ENCODE measurements around the gene CYTH4. TPM values are rescaled to one million over a fixed set of nuclear protein-coding genes. Genes with fewer than 3 reads are reported as not detected.

The CYTH4 gene
- polyA plus RNA-seq, 2 of the 4 experiments (the other 2 are of a cell fraction): 0.05 to 0.10 TPM

GRCh38 chr22:37352481-37352880 is 70.2 kb downstream of the CYTH4 start:
- no peak overlapping the region for H3K4me3 ChIP-seq
- H3K4me1 ChIP-seq: no peaks in the 10 kb centered on the region
- H3K4me2 ChIP-seq: no peak overlapping the region
- no peak for DNase-seq (ENCODE audit: low read depth in 1 of 2, low spot score in 1 of 2)
- no peak for FAIRE-seq
- ChIA-PET POLR2A (no interaction called here), CTCF (interaction anchor here (1.4 kb wide), 1 partner anchor 76 kb away, joined by 7 read pairs; no protein-coding TSS in a partner anchor)
- WGBS (ENCODE audit: missing lambda C conversion rate): 83% methylated on average over 7 of the region's 7 CpGs
- TF ChIP-seq FOSB (CRISPR knock-in tag; IDR thresholded peaks at IDR 0.05) (no peak), CHD2 (IDR thresholded peaks at IDR 0.05; ENCODE audit: low read length, partially characterized antibody) (no peak), MAX (IDR thresholded peaks at IDR 0.05) (no peak), HEYL (CRISPR knock-in tag; IDR thresholded peaks at IDR 0.05) (no peak), FOXS1 (CRISPR knock-in tag; IDR thresholded peaks at IDR 0.05) (no peak), MAFK (IDR thresholded peaks at IDR 0.05; ENCODE audit: partially characterized antibody) (no peak), MAZ (IDR thresholded peaks at IDR 0.05; ENCODE audit: borderline replicate concordance, low read depth, low read length) (no peak), E2F6 (IDR thresholded peaks at IDR 0.05; ENCODE audit: borderline replicate concordance, low read depth) (no peak)
- TF ChIP-seq, protein P1, sequence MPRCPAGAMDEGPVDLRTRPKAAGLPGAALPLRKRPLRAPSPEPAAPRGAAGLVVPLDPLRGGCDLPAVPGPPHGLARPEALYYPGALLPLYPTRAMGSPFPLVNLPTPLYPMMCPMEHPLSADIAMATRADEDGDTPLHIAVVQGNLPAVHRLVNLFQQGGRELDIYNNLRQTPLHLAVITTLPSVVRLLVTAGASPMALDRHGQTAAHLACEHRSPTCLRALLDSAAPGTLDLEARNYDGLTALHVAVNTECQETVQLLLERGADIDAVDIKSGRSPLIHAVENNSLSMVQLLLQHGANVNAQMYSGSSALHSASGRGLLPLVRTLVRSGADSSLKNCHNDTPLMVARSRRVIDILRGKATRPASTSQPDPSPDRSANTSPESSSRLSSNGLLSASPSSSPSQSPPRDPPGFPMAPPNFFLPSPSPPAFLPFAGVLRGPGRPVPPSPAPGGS (IDR thresholded peaks at IDR 0.05): no peak
- no peak for ATAC-seq
- no peaks in the 10 kb centered on the region for H3K9me3 ChIP-seq
- no peak overlapping the region for H3K27ac ChIP-seq

- no peak for ATAC-seq
Observed at GRCh38 chr22:37353839-37354238, 71.5 kb downstream of the CYTH4 start.

GRCh38 chr22:37354261-37354660 is 72.0 kb downstream of the CYTH4 start:
- no peak for FAIRE-seq
- no peaks in the 10 kb centered on the region for H3K9me3 ChIP-seq
- no peak for ATAC-seq
- H3K27ac ChIP-seq: no peak overlapping the region
- no peak for DNase-seq (ENCODE audit: low read depth in 1 of 2, low spot score in 1 of 2)
- no peak overlapping the region for H3K4me3 ChIP-seq
- H3K4me1 ChIP-seq: no peaks in the 10 kb centered on the region
- ChIA-PET POLR2A (no interaction called here), CTCF (no interaction called here)
- 70% methylated on average over 4 of the region's 4 CpGs for WGBS (ENCODE audit: missing lambda C conversion rate)
- H3K4me2 ChIP-seq: no peak overlapping the region
- TF ChIP-seq ZFP36 (IDR thresholded peaks at IDR 0.05; ENCODE audit: borderline replicate concordance, partially characterized antibody) (no peak), CTCF (IDR thresholded peaks at IDR 0.05) (no peak), EHMT2 (IDR thresholded peaks at IDR 0.05; ENCODE audit: low read depth) (no peak), CEBPB (IDR thresholded peaks at IDR 0.05) (no peak), POLR2AphosphoS2 (conservative IDR thresholded peaks at IDR 0.05; ENCODE audit: low read length) (no peak), EP300 (IDR thresholded peaks at IDR 0.05) (no peak), NPAS2 (CRISPR knock-in tag; IDR thresholded peaks at IDR 0.05; ENCODE audit: borderline replicate concordance) (no peak), PBX3 (IDR thresholded peaks at IDR 0.05) (no peak), SMC3 (IDR thresholded peaks at IDR 0.05) (no peak), MAX (IDR thresholded peaks at IDR 0.05) (no peak), USF2 (IDR thresholded peaks at IDR 0.05) (no peak), TP53 (CRISPR knock-in tag; IDR thresholded peaks at IDR 0.05) (no peak), KDM1A (IDR thresholded peaks at IDR 0.05; ENCODE audit: low read depth) (no peak), BHLHE40 (IDR thresholded peaks at IDR 0.05; ENCODE audit: low read depth, low read length) (no peak), RCOR1 (IDR thresholded peaks at IDR 0.05; ENCODE audit: low read depth, low read length) (no peak), PHF8 (IDR thresholded peaks at IDR 0.05; ENCODE audit: borderline replicate concordance, low read depth) (no peak)

More at GRCh38 chr22:37353839-37354238, 71.5 kb downstream of the CYTH4 start:
- no peak for DNase-seq (ENCODE audit: low read depth in 1 of 2, low spot score in 1 of 2)
- no peak for FAIRE-seq
- 73% methylated on average over 16 of the region's 16 CpGs for WGBS (ENCODE audit: missing lambda C conversion rate)
- no peak overlapping the region for H3K4me2 ChIP-seq
- no peaks in the 10 kb centered on the region for H3K9me3 ChIP-seq
- ChIA-PET POLR2A (no interaction called here), CTCF (no interaction called here)
- no peak overlapping the region for H3K27ac ChIP-seq
- TF ChIP-seq POLR2A (IDR thresholded peaks at IDR 0.05; ENCODE audit: low read length) (no peak), MAFK (IDR thresholded peaks at IDR 0.05; ENCODE audit: partially characterized antibody) (no peak), POLR2AphosphoS2 (conservative IDR thresholded peaks at IDR 0.05; ENCODE audit: low read length) (no peak), ATOH8 (CRISPR knock-in tag; IDR thresholded peaks at IDR 0.05; ENCODE audit: low read depth) (no peak), ESRRA (IDR thresholded peaks at IDR 0.05; ENCODE audit: borderline replicate concordance, low read length) (no peak), HEYL (CRISPR knock-in tag; IDR thresholded peaks at IDR 0.05) (no peak)
- H3K4me3 ChIP-seq: no peak overlapping the region
- no peaks in the 10 kb centered on the region for H3K4me1 ChIP-seq
